Measurements from ENCODE around the gene CYP4V2.
A peak's percentile ranks its signal among the peaks of the same experiment; 100 is the strongest.

The CYP4V2 gene

GRCh38 chr4:186166852-186167512 lies 24.4 kb upstream of the CYP4V2 start:
- no peak for TF ChIP-seq NFRKB (IDR thresholded peaks at IDR 0.05)
- DNase-seq (ENCODE audit: extremely low spot score), result no peak
- POLR2A ChIA-PET, result no interaction called here
- CTCF ChIA-PET, result no interaction called here

GRCh38 chr4:186167605-186168004 lies 23.8 kb upstream of the CYP4V2 start:
- POLR2A ChIA-PET, result no interaction called here
- DNase-seq (ENCODE audit: extremely low spot score), result no peak
- CTCF ChIA-PET, result interaction anchor here (0.7 kb wide), 1 partner anchor 36 kb away, joined by 4 read pairs; no protein-coding TSS in a partner anchor
- TF ChIP-seq LEF1 (IDR thresholded peaks at IDR 0.05; ENCODE audit: borderline replicate concordance) (no peak), ARNT (IDR thresholded peaks at IDR 0.05) (no peak), CTBP1 (IDR thresholded peaks at IDR 0.05; ENCODE audit: borderline replicate concordance) (no peak), PKNOX1 (IDR thresholded peaks at IDR 0.05) (no peak), FOXM1 (IDR thresholded peaks at IDR 0.05; ENCODE audit: borderline replicate concordance) (no peak), HDGF (IDR thresholded peaks at IDR 0.05; ENCODE audit: borderline replicate concordance) (no peak), NFRKB (IDR thresholded peaks at IDR 0.05) (no peak), SP1 (IDR thresholded peaks at IDR 0.05) (no peak), FOXK2 (IDR thresholded peaks at IDR 0.05) (no peak), ELF4 (IDR thresholded peaks at IDR 0.05) (no peak), ZNF384 (IDR thresholded peaks at IDR 0.05) (no peak), FOXA1 (IDR thresholded peaks at IDR 0.05) (no peak), SUZ12 (IDR thresholded peaks at IDR 0.05) (no peak), L3MBTL2 (conservative IDR thresholded peaks at IDR 0.05) (no peak), BHLHE40 (IDR thresholded peaks at IDR 0.05; ENCODE audit: borderline replicate concordance) (no peak)

- CTCF ChIA-PET, result no interaction called here
- POLR2A ChIA-PET, result no interaction called here
- DNase-seq (ENCODE audit: extremely low spot score), result no peak
- TF ChIP-seq PKNOX1 (IDR thresholded peaks at IDR 0.05) (no peak), CTBP1 (IDR thresholded peaks at IDR 0.05; ENCODE audit: borderline replicate concordance) (no peak), FOXK2 (IDR thresholded peaks at IDR 0.05) (no peak), ARNT (IDR thresholded peaks at IDR 0.05) (no peak), NFRKB (IDR thresholded peaks at IDR 0.05) (no peak), SUZ12 (IDR thresholded peaks at IDR 0.05) (no peak), L3MBTL2 (conservative IDR thresholded peaks at IDR 0.05) (no peak), FOXM1 (IDR thresholded peaks at IDR 0.05; ENCODE audit: borderline replicate concordance) (no peak), ZNF384 (IDR thresholded peaks at IDR 0.05) (no peak), BHLHE40 (IDR thresholded peaks at IDR 0.05; ENCODE audit: borderline replicate concordance) (no peak)
Observed at GRCh38 chr4:186168750-186169149, 22.6 kb upstream of the CYP4V2 start.

- POLR2A ChIA-PET, result no interaction called here
- CTCF ChIA-PET, result interaction anchor here (0.6 to 0.9 kb wide), 2 partner anchors 9 to 61 kb away, joined by 4 read pairs; no protein-coding TSS in a partner anchor
- TF ChIP-seq SP1 (IDR thresholded peaks at IDR 0.05), result no peak
- no peak for DNase-seq (ENCODE audit: extremely low spot score)
Observed at GRCh38 chr4:186169333-186169944, 21.9 kb upstream of the CYP4V2 start.

GRCh38 chr4:186169945-186170802 lies 21.2 kb upstream of the CYP4V2 start:
- CTCF ChIA-PET, result interaction anchor here (0.6 to 0.9 kb wide), 2 partner anchors 8 to 62 kb away, joined by 4 read pairs; no protein-coding TSS in a partner anchor
- TF ChIP-seq SP1 (IDR thresholded peaks at IDR 0.05) (no peak), CTBP1 (IDR thresholded peaks at IDR 0.05; ENCODE audit: borderline replicate concordance) (no peak), FOXM1 (IDR thresholded peaks at IDR 0.05; ENCODE audit: borderline replicate concordance) (no peak), PKNOX1 (IDR thresholded peaks at IDR 0.05) (no peak), ARNT (IDR thresholded peaks at IDR 0.05) (no peak), NFRKB (IDR thresholded peaks at IDR 0.05) (no peak), ZNF384 (IDR thresholded peaks at IDR 0.05) (no peak), ELF4 (IDR thresholded peaks at IDR 0.05) (no peak), FOXK2 (IDR thresholded peaks at IDR 0.05) (no peak), SUZ12 (IDR thresholded peaks at IDR 0.05) (no peak), FOXA1 (IDR thresholded peaks at IDR 0.05) (no peak), LEF1 (IDR thresholded peaks at IDR 0.05; ENCODE audit: borderline replicate concordance) (no peak), TARDBP (IDR thresholded peaks at IDR 0.05) (no peak), L3MBTL2 (conservative IDR thresholded peaks at IDR 0.05) (no peak), HDGF (IDR thresholded peaks at IDR 0.05; ENCODE audit: borderline replicate concordance) (no peak)

GRCh38 chr4:186170966-186171365 lies 20.4 kb upstream of the CYP4V2 start:
- POLR2A ChIA-PET, result interaction anchor here (1.3 kb wide), 1 partner anchor 19 kb away, joined by 4 read pairs; no protein-coding TSS in a partner anchor
- TF ChIP-seq ARNT (IDR thresholded peaks at IDR 0.05) (no peak), L3MBTL2 (conservative IDR thresholded peaks at IDR 0.05) (no peak), CTBP1 (IDR thresholded peaks at IDR 0.05; ENCODE audit: borderline replicate concordance) (no peak), SUZ12 (IDR thresholded peaks at IDR 0.05) (no peak), HDGF (IDR thresholded peaks at IDR 0.05; ENCODE audit: borderline replicate concordance) (no peak), ELF4 (IDR thresholded peaks at IDR 0.05) (no peak)
- CTCF ChIA-PET, result no interaction called here
- DNase-seq (ENCODE audit: extremely low spot score), result no peak

More at GRCh38 chr4:186169945-186170802, 21.2 kb upstream of the CYP4V2 start:
- peak; percentile 13 for DNase-seq (ENCODE audit: extremely low spot score)
- POLR2A ChIA-PET, result interaction anchor here (1.3 kb wide), 1 partner anchor 20 kb away, joined by 4 read pairs; no protein-coding TSS in a partner anchor

All from HEK293T (cell line).